GM18868 (cell line): ENCODE measurements around the gene PHYHIPL.

Experiments
- ATAC-seq: cut with Tn5 transposase; IDR thresholded peaks from one replicate; pipeline ENCODE4 v1.9.1; 2021; ENCODE audit warnings: mild to moderate bottlenecking, moderate library complexity; ENCODE audit not compliant: unreplicated experiment

The PHYHIPL gene

DNA sequence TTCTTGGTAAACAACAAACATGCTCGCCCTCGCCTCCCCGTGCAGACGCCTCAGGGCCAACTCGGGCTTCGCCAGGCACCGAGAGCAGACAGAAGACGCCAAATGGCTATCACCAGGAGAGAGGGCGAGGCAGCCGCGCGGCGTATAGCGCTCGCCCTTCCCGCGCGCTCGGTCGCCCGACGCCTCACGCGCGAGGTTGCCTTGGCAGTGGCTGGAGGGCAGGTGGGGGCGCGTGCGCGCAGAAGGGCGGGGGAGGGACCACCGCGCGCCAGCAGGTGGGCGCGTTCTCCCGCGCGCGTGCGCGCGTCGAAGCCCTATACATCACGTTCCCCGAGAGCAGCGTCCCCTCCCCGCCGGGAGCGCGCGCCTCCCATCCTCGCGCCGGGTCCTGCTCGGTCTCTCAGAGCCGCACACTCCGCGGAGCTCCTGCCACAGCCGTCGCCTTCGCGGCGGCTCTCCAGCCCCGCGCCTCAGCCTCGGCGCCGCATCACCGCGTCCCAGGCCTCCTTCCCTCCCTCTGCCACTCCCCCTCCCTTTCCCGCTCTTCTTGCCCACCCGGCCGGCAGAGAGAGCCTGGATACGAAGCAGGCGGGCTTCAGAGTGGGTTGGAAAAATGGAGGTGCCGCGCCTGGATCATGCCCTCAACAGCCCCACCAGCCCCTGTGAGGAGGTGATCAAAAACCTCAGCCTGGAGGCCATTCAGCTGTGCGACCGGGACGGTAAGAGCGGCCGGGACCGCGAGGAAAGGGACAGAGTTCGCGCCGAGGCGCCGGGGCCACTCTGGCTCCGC, at the start of gene PHYHIPL:
Gene PHYHIPL (plus strand): TSS at position 403 of the 790 bp plus-strand sequence. CDS start 211 bp downstream, at position 614.
- ATAC-seq, result no peak

DNA sequence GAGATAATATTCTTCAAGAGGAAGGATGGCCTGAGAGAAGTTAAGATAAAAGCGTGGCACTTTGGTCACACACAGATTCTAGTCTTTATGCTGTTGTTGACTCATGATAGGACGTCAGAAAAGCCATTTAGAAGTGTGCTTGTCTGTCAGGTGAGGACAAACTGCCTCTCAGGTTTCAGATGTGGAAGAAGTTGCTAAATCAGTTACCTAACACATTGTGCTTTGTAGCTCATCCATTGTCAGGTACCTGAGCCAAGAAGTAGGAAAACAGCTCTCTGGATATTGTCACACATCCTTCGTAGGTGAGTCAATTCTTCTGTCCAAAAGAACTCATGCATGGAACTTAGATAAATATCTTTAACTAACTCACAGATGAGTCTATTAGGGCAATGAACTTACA, 49.5 kb upstream of the PHYHIPL start:
- ATAC-seq, result no peak

DNA sequence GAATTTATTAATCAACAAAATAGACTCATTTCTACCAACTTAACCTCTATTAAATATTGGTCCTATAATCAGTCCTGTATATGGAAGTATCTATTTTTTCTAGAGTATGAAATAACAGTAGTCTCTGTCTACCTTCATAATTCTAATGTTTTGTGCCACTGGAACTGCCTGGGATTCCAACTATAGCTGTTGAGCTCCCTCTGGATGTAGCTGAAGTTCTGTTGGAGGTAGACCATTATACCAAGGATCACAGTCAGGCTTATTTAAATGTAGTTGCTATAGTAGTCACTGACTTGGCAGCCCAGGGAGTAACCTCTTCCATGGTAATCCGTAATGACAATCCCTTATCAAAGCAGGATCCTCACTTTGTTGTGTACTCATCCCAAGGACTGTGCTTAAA, 48.5 kb upstream of the PHYHIPL start:
- ATAC-seq, result no peak

DNA sequence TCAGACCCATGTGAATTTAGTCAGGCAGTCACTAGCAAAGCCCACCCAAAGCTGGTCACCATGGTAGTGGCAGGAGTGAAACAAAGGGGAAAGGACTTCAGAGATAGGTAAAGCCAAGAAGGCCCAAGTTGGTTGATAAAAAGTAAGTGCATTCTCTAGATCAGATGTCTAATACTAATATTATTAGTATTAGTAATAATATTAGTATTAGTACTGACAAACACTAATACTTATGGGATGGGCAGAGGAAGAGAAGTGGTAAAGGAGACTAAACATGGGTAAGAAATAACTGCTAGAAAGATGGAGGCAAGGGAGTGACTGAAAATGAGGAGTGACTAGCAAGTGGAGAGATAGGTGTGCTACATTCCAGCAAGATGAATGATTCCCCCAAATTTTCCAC, 46.6 kb upstream of the PHYHIPL start:
- no peak for ATAC-seq

DNA sequence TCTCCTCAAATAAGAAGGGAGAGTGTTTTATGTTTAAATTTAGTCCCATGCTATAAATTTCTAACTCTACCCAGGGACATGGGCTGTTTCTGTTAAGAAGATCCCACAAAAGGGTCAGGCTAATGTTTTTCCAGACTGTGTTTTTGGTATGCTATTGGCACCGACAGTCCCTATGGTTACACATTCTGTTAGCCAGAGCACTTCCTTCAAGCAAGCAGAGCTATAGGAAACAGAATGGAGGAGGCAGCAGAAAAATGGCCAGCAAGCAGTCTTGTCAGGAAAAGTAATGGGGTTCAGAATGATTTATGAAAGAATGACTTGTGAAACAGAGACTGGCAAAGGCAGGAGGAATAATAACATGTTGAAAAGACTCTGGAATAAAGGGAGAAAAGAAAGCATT, 44.8 kb upstream of the PHYHIPL start:
- no peak for ATAC-seq

DNA sequence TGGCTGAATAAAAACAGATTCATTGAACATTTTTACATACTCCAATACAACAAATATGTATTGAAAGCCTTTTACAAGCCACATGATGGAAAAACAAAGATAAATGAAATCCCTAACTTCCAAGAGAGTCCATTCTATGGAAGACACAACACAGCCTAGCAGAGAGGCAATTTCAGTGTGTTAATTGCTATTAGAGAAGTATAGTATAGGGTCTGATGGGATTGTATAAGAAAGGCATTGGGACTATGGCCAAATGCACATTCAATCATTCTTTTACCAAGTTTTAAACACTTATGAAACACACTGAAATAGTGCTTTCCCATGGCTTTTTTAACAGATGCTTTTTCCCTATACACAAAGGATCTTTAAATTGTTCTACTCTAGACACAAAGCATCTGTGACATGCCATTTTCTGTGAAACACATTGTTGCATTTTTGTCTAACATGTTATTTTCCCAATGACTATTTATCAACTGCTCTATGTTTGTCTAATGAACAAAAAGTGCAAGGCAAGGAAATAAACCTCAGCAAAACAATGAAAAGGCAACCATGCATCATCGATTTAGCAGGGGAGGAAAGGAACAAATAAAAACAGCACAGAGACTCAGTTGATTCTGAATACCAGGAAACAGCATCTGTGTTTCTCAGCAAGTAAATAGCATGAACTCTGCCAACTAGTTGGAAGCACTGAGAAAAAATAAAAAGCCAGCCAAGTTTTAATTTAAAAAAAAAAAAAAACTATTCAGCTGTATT, 42.4 kb upstream of the PHYHIPL start:
- no peak for ATAC-seq

DNA sequence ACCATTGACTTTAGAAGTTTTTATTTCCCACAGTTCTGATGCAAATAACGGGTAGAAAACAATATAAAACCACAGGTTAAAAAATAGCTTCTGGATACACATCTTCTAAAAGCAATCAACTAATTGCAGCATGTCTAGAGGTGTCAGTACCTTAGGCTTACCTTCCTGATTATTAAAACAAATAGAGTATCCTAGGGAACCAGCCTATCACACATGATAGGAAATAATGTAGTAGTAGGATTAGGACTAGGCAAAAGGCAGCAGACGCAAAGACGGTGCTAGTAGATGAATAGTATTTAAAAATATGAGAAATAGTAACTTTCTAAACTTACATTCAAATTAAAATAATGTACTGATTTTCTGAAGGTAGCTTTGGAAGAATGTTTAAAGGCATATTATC, 41.7 kb upstream of the PHYHIPL start:
- no peak for ATAC-seq

DNA sequence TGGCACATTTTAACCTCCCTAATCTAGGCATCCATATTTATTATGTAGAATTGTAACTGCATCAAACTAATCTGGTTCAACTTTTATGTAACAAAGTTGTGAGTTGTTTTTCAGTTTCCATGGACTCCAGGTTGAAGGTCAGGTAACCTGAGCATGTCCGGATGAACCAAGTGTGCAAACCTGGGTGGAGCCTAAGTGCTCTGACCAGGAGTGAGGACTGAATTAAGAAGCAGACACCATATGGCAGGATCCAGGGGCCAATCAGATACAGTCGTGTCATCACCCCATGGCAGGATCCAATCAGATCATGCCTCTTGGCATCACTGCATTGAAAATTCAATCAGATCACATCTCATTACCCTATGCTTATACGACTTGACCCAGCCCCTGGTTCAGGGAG, 41.2 kb upstream of the PHYHIPL start:
- ATAC-seq, result no peak

DNA sequence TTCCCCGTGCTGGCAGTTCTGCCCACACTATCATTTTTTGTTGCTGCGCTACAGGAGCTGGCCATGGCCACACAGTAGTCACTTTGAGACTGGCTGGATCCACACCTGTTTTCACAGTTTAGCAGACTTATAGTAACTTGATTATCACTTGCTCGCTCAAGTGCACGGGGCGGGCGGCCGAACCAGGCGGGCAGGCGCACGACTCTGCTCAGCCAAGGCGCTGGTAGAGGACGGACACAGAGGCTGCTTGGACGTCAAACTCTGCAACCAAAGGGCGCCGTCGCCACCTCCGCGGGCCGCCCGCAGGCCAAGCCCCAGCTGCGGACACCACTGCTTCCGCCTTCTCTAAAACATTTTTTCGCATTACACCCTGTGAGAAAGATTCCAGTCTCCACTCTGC, 38.4 kb upstream of the PHYHIPL start:
- no peak for ATAC-seq

DNA sequence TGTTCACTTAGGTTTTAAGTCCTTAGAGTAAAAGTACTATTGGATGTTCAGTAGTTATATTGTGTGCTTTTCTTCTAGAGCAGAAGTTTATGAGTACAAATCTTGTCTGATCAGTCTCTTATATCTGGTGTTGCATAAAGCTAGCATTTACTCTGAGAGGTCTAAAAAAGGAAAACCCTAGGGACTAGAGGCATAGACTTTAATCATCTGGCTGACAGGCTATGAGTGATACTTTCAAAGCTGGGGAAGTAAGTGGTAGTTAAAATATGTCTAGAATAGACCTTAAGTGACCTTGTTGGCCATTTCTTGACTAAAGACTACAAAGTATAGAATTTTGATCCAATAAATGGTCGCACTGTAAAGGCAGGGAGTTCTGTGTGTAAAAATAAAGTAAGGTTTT, 32.9 kb upstream of the PHYHIPL start:
- no peak for ATAC-seq

DNA sequence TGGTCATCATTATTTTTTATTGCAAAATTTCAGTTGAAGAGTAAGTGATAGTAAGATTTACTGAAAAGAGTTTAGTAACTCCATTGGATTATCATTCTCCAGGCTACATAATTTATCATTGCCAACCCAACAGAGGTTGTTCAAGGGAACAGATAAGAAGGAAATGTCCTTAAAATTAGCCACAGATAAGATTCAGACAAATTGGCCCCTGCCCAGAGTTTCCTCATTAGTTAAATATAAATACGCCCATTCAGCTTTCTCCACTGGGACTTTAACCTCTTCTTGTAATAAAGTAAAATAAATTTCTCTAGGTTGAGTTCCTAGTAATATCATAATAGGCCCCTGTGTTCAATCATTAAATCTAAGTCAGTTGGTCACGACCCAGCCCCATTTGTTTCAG, 27.7 kb upstream of the PHYHIPL start:
- ATAC-seq, result no peak

DNA sequence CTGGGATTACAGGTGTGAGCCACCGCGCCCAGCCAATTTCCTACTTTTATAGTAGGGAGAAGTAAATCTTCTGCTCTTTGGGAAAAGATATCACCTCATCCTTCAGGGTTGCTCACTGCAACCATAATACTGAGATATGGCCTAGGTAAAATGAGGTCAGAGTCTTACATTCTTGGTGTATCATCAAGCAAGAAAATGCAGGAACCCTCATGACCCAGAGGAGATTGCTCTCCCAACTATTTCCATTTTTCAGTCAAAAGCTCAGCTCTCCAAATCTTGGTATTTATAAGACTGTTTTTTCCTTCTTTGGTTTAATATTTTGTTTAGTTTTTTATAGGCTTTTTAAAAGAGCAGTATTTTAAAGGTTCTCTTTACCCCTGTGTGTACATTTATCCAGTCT, 20.9 kb upstream of the PHYHIPL start:
- ATAC-seq, result no peak

DNA sequence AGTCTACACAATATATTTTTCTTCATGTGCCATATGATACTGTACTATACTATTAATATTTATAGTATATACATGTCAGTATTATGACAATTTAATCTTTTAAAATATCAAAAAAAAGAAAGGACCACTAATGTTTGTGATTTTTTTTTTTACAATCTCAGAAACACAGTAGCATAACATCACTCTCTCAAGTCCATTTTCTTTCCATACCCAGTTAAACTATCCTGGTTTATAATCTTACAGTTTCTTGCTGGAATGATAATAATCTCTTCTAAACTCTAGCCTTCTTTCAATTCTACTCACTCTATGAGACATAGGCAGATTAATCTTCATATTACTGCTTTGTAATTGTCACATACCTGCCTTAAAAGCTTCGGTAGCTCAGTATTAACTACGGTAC, 8.9 kb upstream of the PHYHIPL start:
- no peak for ATAC-seq

DNA sequence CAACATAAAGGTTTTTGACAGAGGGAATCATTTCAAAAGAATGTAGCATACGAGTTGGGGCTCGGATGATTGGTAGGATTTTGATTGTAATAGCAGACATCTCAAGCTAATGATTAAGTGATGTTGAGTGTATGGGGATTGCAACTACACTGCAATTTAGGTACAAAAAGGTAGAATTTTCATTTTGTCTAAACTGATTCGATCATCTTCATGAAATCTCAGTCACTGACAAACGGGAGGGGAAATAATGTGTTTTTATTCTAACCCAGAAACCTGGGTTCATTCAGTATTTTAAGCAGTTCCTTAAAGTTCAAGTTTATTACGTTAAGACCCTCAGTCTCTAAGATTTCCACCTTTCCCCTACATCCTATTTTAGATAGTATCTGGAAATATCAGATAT, 3.9 kb upstream of the PHYHIPL start:
- no peak for ATAC-seq

DNA sequence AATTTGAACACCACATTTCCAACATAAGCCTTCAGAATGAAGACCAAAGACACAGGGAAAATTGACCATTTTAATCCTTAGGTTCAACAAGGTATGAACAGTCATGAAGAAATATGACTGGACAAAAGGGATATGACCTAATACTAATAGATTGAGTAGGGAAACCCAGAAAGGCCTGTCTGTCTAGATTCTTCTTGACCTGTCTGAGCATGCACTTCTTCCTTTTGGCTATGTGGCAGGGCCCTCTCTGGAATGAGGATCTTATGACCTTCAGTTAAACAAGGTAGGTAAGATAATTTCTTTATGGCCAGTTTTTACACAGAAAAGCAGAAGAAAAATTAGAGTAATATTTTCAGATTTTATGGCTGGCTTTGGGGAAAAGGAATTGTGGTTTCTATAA, 3.0 kb upstream of the PHYHIPL start:
- no peak for ATAC-seq

DNA sequence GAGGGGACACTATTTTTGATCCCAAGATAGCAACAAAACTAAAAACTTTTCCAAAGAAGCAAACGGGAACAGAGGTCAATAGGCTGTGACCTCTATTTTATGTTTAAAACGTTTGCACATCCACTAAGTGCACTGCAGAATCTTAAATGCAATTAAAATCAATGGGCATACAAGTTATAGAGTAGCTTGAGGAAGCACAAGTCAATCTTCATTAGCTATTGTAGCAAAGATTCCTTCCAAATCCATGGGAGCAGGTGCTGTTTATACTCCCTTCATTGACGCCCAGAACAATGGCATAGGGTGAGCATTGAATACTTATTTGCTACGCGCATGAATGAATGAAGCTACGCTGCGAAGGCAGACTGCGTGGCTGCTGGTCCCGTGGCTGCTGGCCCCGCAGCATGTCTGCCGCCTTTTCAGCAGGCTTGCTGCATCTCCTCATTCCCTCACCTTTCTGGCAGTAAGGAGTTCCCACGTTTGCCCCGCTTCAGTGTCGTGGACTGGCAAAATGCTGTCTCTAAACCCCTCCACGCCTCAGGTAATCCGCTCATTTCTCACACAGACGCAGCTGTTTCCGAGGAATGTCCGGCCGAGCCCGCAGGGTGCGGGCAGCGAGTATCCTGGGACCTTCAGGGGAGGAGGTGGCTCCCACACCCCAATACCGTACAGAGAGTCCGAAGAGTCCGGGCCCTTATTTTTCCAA, 754 bp upstream of the PHYHIPL start:
- ATAC-seq, result no peak

DNA sequence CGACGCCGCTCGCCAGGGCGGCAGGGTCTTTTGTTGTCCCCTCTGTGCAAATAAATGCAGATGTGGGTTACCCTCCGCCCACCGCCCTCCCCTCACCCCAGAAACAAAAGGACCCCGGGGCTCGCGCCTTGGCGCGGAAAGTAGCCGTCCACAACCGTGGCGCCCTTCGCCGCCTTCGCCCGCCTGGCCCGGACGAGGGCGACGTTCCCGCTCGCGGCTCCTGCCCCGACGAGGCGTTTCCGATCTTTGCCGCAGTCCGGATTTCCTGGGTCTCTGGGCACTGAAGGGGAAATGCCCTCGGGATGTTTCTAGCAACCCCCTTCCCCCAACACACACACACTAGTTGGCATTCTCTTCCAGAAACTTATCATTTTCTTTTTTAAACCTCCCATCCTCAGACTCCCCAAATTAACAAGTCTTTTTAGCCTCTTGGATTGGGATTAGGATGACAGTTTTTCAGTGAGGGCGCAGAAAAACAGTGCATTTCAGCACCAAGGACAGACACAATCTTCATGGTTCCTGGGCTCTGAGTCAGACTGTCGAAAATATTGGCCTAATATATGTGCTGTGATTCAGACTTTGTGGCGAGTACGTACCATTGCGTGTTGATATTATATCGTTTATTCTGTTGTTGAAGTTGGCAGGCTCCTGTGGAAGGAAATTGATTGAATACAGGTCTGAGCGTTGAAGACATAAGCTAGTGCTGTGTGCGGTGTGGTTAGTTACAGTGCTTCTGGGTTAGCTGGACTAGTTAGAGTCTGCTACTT, 771 bp downstream of the PHYHIPL start:
- no peak for ATAC-seq

DNA sequence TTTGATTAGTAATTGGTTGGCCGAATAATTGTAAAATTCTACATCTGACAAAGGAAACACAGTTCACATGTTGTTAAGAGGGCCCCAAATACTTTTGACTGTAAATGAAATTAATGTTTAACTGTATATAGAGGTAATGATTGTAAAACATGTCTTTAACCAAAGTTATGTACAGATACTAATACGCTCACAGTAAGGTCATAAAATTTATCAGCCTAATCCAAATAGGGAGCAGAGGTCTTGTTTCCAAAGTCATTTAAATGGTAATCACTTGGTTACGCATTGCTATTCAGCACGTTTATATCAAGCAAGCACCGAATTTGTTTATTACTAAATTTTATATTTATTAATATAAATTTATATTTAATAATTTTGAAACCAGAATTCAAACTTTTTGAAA, 1.4 kb downstream of the PHYHIPL start:
- ATAC-seq, result no peak

DNA sequence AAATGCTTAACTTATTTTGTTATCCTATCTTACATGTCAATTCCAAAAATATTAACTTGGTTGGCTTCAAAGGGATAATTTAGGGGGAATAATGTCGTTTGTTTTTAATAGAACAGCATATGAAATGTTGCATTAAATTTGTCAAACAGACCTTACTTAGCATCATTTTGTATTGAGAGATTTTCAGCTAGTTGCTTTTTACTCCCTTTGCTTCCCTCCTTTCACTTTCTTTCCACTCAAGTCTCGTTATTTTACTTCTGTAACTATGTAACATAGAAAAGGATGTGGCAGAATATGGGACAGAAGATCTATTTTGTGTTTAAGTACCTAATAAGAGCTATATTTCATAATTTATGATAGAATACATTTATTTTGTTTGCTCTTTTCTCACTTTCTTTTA, 2.6 kb downstream of the PHYHIPL start:
- ATAC-seq, result no peak

DNA sequence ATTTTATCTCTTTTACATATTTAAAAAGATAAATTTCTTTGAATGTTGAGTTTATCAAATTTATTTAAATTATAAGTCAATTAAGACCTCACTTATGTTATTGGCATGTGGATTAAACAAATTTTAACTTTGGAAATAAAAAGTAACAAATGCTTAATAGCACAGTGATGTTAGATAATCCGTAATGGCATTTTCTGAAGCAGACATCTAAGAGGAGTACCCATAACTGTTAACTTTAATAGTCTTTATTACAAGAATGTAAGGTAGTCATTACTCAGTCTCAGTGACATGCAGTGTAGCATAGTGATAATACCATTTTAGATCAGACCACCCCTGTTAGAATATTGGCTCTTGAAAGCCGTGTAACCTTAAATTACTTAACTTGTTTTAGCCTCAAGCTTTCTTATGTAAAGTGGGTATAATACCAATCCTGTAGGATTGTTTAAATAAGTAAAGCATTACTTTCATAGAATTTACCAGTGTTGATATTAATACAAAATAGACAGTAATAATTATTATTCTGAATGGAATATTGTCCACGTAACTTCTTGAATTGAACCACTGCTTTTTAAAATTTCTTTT, 4.3 kb downstream of the PHYHIPL start:
- ATAC-seq, result no peak

DNA sequence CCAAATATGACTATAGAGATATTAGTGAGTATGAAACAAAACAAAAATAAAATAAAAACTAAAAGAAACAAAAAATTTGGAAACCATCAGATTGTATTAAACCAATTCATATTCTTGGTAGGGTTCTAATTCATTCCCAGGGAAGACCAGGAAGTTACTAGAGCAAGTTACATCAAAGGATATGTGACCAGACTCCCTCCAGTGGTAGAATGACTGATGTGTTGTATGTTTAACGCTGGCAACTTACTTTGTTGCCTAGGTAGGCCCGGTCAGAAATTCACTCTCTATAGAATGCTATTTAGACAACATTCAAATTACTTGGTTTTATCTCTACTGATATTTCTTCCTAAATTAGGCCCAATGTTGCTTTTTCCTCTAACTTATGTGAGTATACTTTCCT, 5.2 kb downstream of the PHYHIPL start:
- peak; percentile 90 for ATAC-seq
